Urothelium cell line (cell line): ENCODE data around the gene SNX24.
"Not testable (repeated sequence)": the region's sequence is repeated elsewhere in the genome, so short reads cannot be mapped to it uniquely, and the experiment has no call there.

Experiments used
- DNase-seq: peaks from one replicate; pipeline ENCODE4 v3.0.0; 2011; ENCODE audit warnings: low spot score, mixed read lengths
- FAIRE-seq: peaks from 2 replicates; lab custom pipeline; 2011; peaks lifted over from hg19 to GRCh38; lab: Jason Lieb, UNC

Gene SNX24, protein sequence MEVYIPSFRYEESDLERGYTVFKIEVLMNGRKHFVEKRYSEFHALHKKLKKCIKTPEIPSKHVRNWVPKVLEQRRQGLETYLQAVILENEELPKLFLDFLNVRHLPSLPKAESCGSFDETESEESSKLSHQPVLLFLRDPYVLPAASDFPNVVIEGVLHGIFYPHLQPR

DNA sequence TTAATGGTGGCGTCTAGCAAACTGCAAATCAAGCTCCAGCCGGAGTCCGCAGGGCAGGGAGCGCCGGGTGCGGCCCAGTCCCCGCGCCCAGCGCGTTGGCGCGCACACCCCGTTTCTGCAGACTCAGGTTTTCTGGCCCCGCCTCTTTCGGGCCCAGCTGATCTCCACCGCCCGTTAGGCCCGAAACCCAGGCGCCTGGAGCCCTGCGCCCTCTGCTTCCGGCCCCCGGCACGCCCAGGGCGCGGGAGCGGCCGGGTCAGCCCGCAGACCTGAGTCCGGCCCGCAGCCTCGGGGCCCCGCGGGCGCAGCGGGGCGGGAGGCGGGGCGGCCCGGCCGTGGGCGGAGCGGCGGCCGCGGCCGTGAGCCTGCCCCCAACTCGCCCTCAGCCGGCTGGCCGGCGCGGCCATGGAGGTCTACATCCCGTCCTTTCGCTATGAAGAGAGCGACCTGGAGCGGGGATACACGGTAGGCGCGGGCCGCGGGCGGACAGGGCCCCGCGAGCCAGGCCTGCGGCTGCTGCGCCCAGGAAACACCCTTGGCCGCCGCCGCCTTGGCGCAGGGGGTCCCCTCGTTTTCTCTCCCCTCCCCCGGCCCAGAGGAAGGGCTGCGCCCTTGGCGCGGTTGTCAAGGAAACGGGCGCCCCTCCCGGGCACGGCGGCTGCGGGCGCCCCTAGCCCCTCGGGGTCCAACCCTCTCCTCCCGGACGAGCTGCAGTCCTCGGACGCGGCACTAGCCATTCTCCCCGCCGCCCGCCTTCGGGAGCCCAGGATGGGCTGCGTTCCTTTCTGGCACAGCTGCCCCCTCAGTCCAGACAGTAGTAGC is at the start of gene SNX24:
Gene SNX24, plus strand, starts transcription at position 385 of the 822 bp plus-strand sequence. Its CDS starts 21 bp downstream, at position 406.
- FAIRE-seq (no peak), DNase-seq (peak; percentile 81)

GRCh38 chr5:122805481-122805880 is 39.9 kb upstream of the SNX24 start:
- FAIRE-seq: no peak
- no peak for DNase-seq

- FAIRE-seq (no peak), DNase-seq (no peak)
These were observed 35.0 kb upstream of the SNX24 start for GRCh38 chr5:122810405-122810804.

DNA sequence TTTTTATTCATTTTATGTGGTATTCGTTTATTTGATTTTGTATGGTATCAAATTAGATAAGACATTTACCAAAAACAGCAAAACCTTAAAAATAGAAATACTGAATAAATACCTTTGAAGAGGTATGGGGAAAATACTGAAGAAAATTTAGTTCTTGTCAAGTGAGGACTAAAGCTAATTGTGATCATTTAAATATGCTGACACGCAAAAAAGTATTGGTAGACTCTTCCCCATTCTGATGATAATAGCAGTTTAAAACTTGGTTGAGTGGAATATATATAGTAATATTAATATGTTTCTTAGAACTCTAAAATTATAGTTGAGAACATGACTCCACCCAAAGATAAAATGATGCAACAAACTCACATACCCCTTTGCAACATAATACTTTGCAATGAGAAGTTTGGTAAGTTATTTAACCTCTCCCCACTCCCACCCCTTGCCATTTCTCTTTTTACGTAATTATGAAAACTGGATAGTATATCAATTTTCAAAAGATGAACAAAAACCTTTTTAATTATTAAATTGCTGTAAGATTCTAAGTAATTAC is 30.1 kb upstream of the SNX24 start:
- FAIRE-seq (no peak), DNase-seq (no peak)

- FAIRE-seq (no peak), DNase-seq (no peak)
These were observed 28.7 kb upstream of the SNX24 start for GRCh38 chr5:122816756-122817155.

DNA sequence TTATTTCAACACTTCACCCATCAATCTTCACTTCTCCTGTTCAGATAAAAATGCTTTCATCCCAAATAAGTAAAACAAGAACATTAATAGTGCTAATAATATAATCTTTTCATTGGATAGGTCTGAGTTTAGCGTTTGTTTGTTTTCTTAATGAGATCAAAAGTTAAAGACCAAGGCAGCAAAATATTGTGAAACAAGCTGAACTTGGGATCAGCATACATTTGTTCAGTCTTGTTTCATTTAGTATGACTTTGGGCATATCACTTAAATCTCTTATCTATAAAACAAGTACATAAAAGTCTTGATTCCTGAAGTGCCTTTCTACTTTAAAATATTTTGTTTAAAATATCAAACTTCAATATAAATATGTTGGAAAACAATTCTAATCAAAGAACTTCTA is 13.4 kb upstream of the SNX24 start:
- DNase-seq: no peak
- no peak for FAIRE-seq

- no peak for DNase-seq
- FAIRE-seq: no peak
These were observed 9.7 kb upstream of the SNX24 start for GRCh38 chr5:122835681-122836080.

GRCh38 chr5:122836947-122837346 is 8.5 kb upstream of the SNX24 start:
- DNase-seq (no peak), FAIRE-seq (no peak)

- no peak for DNase-seq
- FAIRE-seq: no peak
These were observed 5.7 kb upstream of the SNX24 start for GRCh38 chr5:122839731-122840130.

DNA sequence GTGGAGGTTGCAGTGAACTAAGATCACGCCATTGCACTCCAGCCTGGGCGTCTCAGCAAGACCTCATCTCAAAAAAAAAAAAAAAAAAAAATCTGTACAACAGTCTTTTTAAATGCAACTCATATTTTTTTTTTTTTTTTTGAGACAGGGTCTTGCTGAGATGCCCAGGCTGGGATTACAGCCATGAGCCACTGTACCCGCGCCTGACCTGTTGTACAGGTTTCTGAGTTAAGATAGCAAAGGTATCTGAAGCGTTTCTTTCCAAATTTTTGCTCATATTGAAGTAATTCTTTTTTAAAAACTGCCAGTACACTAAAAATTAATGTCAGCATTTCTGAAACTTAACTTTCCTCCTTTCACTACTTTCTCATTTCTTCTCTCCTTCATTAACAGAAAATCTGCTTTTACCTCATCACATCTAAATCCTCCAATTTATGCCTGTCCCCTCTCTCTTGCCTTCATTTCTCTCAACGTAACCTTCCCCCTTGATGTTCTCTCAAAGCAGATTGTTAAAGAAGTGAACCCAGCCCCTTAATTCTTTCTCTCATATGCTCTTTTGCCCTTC is 3.3 kb upstream of the SNX24 start:
- DNase-seq (no peak), FAIRE-seq (no peak)

GRCh38 chr5:122844136-122844909 is 1.1 kb upstream of the SNX24 start:
- FAIRE-seq (peak; percentile 20), DNase-seq (peak; percentile 7)

DNA sequence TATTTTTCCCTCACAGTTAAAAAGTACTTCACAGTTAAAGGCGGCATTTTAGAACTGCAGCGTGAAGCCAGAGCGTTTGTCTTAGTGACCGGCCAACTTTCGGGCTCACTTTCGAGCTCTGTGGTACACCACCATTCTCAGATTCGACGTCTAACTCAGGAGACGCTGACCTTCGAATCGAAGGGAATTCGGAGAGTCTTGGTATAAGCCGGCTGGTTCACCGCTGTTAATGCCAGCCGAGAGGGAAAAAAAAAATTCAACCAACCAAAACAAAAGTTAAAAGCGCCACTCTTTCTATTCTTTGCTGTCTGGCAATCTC is 544 bp upstream of the SNX24 start:
- DNase-seq: no peak
- FAIRE-seq: no peak

DNA sequence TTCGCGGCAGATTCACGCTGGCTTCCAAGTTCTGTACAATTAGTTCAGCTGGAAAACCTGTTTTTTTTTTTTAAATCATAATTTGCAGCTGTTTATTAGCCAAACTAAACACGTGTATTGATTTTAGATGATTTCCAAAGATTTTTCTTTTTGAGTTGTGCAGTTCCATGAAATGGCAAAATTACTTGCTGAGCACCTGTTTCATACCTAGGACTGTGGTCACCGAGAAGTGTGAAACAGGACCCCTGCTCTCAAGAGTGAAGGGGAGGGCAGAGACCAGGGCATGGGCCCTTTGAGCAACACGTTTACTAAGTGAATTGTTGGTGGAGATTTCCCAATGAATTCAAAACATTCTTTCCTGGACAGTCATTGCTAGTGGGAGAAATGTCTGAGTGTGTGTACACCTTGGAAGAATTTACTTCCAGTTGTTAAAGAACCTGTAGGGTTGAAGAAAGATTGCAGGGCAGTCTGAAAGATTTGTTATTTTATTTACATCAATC is 688 bp downstream of the SNX24 start:
- FAIRE-seq (no peak), DNase-seq (peak; percentile 38)

DNA sequence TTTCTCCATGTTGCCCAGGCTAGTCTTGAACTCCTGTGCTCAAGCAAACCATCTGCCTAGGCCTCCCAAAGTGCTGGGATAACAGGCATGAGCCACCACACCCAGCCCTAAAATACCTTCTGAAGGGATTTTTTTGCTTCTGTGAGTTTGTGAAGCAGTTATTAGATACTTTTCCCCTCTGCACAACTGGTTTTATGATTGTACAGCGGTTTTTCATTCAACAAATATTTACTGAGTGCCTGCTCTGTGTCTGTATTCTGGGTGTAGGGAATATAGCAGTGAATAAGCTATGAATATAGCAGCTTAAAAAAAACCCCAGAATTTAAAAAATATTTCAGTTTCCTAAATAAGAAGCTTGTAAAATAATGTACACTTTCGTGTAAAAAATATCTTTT is 2.3 kb downstream of the SNX24 start:
- no peak for FAIRE-seq

DNA sequence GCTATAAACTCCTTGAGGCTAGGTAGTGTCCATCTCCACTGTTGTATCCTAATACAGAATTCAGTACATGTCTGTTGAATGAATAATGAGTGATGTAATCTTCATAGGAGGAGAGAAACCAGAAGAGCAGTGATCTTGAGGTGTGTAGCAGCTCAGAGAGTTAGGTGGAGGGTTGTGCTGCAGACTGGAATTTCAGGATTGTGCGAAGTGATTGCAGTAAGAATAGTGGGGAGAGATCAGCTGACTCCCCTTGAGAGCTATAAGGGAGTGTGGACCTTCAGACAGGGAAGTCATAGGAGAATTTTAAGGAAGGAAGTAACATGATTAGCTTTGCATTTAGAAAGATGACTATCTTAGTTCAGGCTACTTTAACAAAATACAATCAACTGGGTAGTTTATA is 4.4 kb downstream of the SNX24 start:
- no peak for FAIRE-seq
- no peak for DNase-seq

More for the DNA sequence above, 2.3 kb downstream of the SNX24 start:
- no peak for DNase-seq

GRCh38 chr5:122857538-122857937 is 12.1 kb downstream of the SNX24 start:
- not testable (repeated sequence) for DNase-seq, FAIRE-seq

- DNase-seq: no peak
These were observed 13.0 kb downstream of the SNX24 start for GRCh38 chr5:122858451-122858850.

GRCh38 chr5:122863240-122863639 is 17.8 kb downstream of the SNX24 start:
- FAIRE-seq (no peak), DNase-seq (no peak)

More at GRCh38 chr5:122858451-122858850, 13.0 kb downstream of the SNX24 start:
- FAIRE-seq: no peak

GRCh38 chr5:122863721-122864120 is 18.3 kb downstream of the SNX24 start:
- DNase-seq: no peak
- FAIRE-seq: no peak

DNA sequence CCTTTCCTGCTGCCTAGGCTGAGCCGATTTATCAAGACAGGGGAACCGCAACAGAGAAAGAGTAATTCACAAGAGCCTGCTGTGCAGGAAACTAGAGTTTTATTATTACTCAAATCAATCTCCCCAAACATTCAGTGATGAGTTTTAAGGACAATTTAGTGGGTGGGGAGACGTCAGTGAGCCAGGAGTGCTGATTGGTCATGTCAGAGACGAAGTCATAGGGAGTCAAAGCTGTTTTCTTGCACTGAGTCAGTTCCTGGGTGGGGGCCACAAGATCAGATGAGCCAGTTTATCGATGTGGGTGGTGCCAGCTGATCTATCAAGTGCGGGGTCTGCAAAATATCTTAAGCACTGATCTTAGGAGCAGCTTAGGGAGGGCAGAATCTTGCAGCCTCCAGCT is 19.0 kb downstream of the SNX24 start:
- FAIRE-seq: no peak
- DNase-seq: no peak

DNA sequence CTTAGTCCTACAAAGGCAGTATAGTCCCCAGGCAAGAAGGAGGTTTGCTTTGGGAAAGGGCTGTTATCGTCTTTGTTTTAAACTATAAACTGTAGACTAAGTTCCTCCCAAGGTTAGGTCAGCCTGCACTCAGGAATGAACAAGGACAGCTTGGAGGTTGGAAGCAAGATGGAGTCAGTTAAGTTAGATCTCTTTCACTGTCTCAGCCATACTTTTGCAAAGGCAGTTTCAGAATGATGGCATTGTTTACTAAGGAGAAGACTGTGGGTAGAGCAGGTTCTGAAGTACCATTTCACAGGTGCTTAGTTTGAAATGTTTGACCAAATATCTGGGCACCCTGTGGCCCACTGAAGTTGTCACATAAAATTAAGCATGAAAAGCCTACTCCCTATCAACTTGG is 19.4 kb downstream of the SNX24 start:
- FAIRE-seq (no peak), DNase-seq (no peak)
